GM06990 (cell line): Measurements from ENCODE around the gene TTLL12.

Experiments
- DNase-seq: peaks from one replicate; pipeline ENCODE4 v3.0.0-alpha.2; 2011; ENCODE audit not compliant: insufficient read length; ENCODE audit errors: extremely low read depth
- H3K27me3 ChIP-seq: replicated peaks from 2 replicates; pipeline ENCODE4 v1.6.0; 2011; ENCODE audit warnings: low read length; ENCODE audit not compliant: control insufficient read depth, insufficient read depth
- H3K36me3 ChIP-seq: 2 replicates; pipeline ENCODE4 v1.5.1; 2011; ENCODE audit warnings: low read length; ENCODE audit not compliant: control insufficient read depth, insufficient read depth
- H3K4me3 ChIP-seq: replicated peaks from 2 replicates; pipeline ENCODE4 v1.5.1; 2011; ENCODE audit warnings: low read depth, mild to moderate bottlenecking, control low read depth, low read length
- TF ChIP-seq, protein P1 (sequence below): IDR thresholded peaks from 2 replicates; pipeline ENCODE4 v1.5.1; 2011; ENCODE audit warnings: low read length, control low read depth, mild to moderate bottlenecking, inconsistent platforms; ENCODE audit not compliant: insufficient read depth, poor library complexity, severe bottlenecking

TTLL12 gene

DNA sequence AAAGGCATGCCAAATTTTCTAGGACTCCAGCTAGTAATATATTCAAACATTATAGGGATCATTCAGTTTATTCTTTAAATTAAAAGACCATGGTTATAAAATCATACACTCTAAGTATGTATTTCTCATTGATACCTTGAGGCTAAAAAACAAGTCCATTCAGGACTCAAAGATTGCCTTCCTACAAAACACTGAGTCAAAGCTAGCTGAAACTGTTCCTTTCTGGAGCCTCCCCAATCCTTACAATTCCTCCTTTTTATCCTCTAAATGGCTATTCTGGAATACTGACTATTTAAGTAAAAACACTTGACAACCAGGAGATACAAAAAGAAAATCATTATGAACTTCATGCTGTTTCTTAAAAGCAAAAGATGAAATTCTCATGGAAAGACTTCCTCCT is 4.9 kb upstream of the TTLL12 start:
- TF ChIP-seq, protein P1, sequence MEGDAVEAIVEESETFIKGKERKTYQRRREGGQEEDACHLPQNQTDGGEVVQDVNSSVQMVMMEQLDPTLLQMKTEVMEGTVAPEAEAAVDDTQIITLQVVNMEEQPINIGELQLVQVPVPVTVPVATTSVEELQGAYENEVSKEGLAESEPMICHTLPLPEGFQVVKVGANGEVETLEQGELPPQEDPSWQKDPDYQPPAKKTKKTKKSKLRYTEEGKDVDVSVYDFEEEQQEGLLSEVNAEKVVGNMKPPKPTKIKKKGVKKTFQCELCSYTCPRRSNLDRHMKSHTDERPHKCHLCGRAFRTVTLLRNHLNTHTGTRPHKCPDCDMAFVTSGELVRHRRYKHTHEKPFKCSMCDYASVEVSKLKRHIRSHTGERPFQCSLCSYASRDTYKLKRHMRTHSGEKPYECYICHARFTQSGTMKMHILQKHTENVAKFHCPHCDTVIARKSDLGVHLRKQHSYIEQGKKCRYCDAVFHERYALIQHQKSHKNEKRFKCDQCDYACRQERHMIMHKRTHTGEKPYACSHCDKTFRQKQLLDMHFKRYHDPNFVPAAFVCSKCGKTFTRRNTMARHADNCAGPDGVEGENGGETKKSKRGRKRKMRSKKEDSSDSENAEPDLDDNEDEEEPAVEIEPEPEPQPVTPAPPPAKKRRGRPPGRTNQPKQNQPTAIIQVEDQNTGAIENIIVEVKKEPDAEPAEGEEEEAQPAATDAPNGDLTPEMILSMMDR: no peak
- H3K27me3 ChIP-seq: no peaks in the 10 kb centered on the region
- DNase-seq: no peak
- H3K4me3 ChIP-seq: no peak overlapping the region
- no peaks in the 10 kb centered on the region for H3K36me3 ChIP-seq

DNA sequence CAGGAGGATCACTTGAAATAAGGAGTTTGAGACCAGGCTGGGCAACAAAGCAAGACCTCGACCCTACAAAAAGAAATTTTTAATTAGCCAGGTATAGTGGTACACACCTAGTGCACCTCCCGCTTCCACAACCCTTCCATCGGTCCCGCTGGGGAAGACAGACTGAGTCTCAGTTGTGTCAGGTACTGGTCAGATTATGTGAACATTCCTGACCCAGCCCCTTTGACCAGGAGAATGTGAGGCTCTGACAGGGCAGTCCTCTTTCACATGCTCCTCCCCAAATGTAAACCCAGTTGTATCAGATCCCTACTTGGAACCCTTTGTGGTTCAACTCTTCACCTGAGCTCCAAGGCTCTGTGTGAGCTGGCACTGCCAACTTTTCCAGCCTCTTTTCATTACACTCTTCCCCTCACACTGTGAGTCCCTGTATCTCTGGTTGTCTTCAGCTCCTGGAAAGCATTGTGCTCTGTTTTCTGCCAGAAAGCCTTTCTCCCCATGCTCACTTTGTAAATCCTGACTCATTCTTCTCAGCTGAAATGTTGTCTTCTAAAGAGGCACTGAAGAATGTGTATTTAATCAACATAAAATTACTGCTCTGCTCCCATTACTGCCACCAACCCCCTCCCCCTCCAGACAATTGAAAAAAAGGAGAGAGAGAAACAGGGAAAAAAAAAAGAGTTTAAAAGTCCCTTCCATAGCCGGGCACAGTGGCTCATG is 2.1 kb upstream of the TTLL12 start:
- DNase-seq: no peak
- Histone ChIP-seq H3K4me3 (no peak overlapping the region), H3K27me3 (no peaks in the 10 kb centered on the region), H3K36me3 (no peaks in the 10 kb centered on the region)
- TF ChIP-seq, protein P1: no peak

DNA sequence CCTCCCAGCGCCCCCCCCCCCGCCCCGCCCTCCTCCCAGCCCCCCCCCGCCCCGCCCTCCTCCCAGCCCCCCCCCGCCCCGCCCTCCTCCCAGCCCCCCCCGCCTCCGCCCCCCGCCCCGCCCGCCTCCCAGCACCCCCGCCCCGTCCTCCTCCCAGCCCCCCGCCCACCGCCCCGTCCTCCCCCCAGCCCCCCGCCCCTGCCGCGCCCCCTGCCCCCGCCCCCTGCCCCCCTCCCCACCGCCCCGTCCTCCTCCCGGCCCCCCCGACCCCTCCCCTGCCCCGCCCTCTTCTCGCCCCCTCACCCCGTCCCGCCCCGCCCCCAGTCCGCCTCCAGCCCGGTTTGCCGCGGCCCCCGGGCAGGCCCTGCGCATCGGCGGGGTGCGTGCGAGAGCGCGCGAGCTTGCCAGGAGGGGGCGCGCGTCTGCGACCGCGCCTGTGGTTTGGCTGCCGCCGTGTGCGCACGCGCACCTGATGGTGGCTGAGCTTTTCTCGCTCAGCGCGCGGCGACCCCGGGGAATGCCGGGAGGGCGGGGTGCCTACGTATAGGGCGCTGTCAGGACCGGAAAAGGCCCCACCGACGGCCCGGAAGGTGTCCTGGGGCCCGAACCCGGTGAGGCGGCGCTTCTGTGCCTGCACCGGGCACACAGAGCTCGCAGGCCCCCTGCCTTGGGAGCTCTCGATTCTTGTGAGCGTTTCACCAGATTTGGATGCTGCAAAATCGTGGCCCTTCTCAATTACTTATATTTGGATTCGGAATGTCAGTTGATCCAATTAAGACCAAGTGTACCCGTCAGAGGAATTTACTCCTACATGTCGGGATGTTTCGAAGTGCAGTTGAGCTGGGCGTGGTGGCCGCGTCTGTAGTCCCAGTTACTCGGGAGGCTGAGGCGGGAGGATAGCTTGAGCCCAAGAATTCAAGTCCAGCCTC is 501 bp upstream of the TTLL12 start:
- Histone ChIP-seq H3K36me3 (peaks cover 3% of the 10 kb centered on the region; the same call in 1 of the 2 replicates), H3K4me3 (peak overlapping the region; percentile 67), H3K27me3 (no peaks in the 10 kb centered on the region)
- TF ChIP-seq, protein P1: peak; percentile 20
- DNase-seq: peak; percentile 99

DNA sequence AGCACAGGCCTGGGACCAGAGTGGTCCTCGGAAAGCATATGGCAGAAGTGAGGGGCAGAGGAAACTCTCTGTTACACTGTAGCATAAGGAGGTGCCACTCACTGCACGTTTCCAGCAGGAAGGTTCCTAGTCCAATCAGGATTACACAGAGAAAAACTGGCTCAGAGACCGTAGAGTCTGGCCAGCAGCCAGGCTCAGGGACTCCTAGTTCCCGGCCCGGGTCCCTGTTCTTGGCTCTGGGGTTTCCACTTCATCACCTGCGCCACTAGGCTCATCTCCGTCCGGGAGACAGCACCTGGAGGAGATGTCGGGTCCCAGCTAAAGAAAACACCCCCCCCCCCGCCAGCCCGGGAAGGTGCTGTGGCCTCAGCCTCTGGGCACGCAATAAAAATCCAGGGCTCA is 1.1 kb downstream of the TTLL12 start:
- Histone ChIP-seq H3K36me3 (peaks cover 7% of the 10 kb centered on the region), H3K4me3 (peak overlapping the region; percentile 80), H3K27me3 (no peaks in the 10 kb centered on the region)
- DNase-seq: no peak
- TF ChIP-seq, protein P1: no peak

DNA sequence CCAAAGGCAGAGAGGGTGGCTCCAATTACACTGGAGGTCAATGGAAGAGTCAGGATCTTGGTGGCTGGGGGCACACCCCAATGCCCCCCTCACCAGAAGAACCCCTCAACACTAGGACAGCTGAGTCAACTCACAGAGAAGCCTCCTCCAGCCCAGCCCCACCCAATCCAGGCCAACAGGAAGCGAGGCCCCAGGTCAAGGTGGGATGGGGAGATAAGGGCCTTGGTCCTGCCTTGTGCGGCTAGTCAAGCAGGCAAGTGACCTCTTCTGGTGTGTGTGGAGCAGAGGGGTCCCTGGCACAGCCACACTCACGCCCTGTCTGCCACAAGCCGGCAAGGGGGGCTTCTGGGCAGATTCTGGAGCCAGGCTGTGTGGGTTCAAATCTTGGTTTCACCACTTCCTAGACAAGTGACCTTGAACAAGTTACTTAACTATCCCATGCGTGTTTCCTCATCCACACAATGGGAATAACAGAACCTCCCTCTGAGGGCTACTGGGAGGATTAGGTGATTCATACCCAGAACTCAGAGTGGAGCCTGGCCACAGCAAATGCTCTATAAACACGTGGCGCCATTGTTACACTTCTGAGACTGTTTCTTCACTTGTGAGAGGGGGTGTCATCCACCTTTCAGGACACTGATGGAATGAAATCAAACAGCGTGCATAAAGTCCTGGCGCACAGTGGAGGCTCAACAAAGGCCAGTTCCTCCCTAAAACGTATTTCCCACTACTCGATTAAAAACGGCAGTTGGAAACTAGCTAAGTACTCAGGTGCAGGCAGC is 3.2 kb downstream of the TTLL12 start:
- Histone ChIP-seq H3K27me3 (no peaks in the 10 kb centered on the region), H3K36me3 (peaks cover 21% of the 10 kb centered on the region), H3K4me3 (no peak overlapping the region)
- DNase-seq: no peak
- TF ChIP-seq, protein P1: no peak
